Colonic mucosa (tissue), 4 donors: ENCODE data around the gene ELP4. TPM values are rescaled to one million over a fixed set of nuclear protein-coding genes. Genes with fewer than 3 reads are reported as not detected.

Source experiments
- DNase-seq: peaks from one replicate; pipeline ENCODE4 v3.0.0-alpha.2; 2020
- H3K27ac ChIP-seq: fragments of 200-600 bp; one replicate; pipeline ENCODE4 v1.8.0; 2021
- H3K27me3 ChIP-seq: fragments of 200-600 bp; one replicate; pipeline ENCODE4 v1.8.0; 2021
- H3K36me3 ChIP-seq: fragments of 200-600 bp; one replicate; pipeline ENCODE4 v1.8.0; 2021
- H3K4me1 ChIP-seq: fragments of 200-600 bp; one replicate; pipeline ENCODE4 v1.8.0; 2021; ENCODE audit warnings: mild to moderate bottlenecking
- H3K4me3 ChIP-seq: fragments of 200-600 bp; one replicate; pipeline ENCODE4 v1.8.0; 2021
- H3K9ac ChIP-seq, 2 donors: one replicate each; pipeline ENCODE4 v1.7.0; 2013; ENCODE audit warnings: control low read depth in 2 of 2, low read depth in 2 of 2, low read length in 2 of 2
- H3K9me3 ChIP-seq: fragments of 200-600 bp; one replicate; pipeline ENCODE4 v1.8.0; 2021
- CTCF ChIP-seq: fragments of 200-600 bp; IDR thresholded peaks from one replicate; pipeline ENCODE4 v1.8.0; 2022; ENCODE audit warnings: antibody characterized with exemption, mild to moderate bottlenecking
- intact Hi-C: fragments of 100-400 bp; cut with DNase I; formaldehyde crosslinking; loops from one replicate; pipeline ENCODE4 v1.14.1; 2022
- total RNA-seq, 2 donors: library from RNA; stranded (reverse); fragmentation: NEBNext Ultra II Directional in 1 of 2; extraction: Animal tissue kit (Norgen Biotek cat#: 25700) in 1 of 2; gene quantifications; one replicate each; pipeline ENCODE4 v1.2.1, GENCODE V29; 2021
- donor health status: healthy.
- donor health status: DM: no; HTN: no; CAD: no.
- donor health status: DM: no; HTN: no; CAD: no.

Gene ELP4
- total RNA-seq, 2 donors from 2014 or later: 17.0 to 22.8 TPM

- Histone ChIP-seq H3K27me3 (peaks cover 96% of the 10 kb centered on the region), H3K27ac (no peak overlapping the region), H3K9ac (no peak overlapping the region), H3K36me3 (no peaks in the 10 kb centered on the region), H3K4me1 (peaks cover 29% of the 10 kb centered on the region), H3K4me3 (no peak overlapping the region), H3K9me3 (no peaks in the 10 kb centered on the region)
- DNase-seq: no peak
- intact Hi-C loops: no loop called here
- no peak for TF ChIP-seq CTCF
These were observed 297.6 kb downstream of the ELP4 start for GRCh38 chr11:31806928-31807798.

- no peak for DNase-seq
- Histone ChIP-seq H3K36me3 (no peaks in the 10 kb centered on the region), H3K4me1 (peaks cover 36% of the 10 kb centered on the region), H3K4me3 (no peak overlapping the region), H3K27ac (no peak overlapping the region), H3K9me3 (no peaks in the 10 kb centered on the region), H3K27me3 (peaks cover 97% of the 10 kb centered on the region), H3K9ac (no peak overlapping the region)
- intact Hi-C loops: no loop called here
- TF ChIP-seq CTCF: no peak
These were observed 298.5 kb downstream of the ELP4 start for GRCh38 chr11:31807799-31808667.

GRCh38 chr11:31808721-31809540 is 299.4 kb downstream of the ELP4 start:
- peaks cover 97% of the 10 kb centered on the region for H3K27me3 ChIP-seq
- H3K9me3 ChIP-seq: no peaks in the 10 kb centered on the region
- no peak overlapping the region for H3K9ac ChIP-seq
- no peak for DNase-seq
- H3K4me1 ChIP-seq: peaks cover 36% of the 10 kb centered on the region
- no peaks in the 10 kb centered on the region for H3K36me3 ChIP-seq
- no peak overlapping the region for H3K27ac ChIP-seq
- no peak overlapping the region for H3K4me3 ChIP-seq
- intact Hi-C loops: no loop called here
- TF ChIP-seq CTCF: no peak

GRCh38 chr11:31809541-31809856 is 299.9 kb downstream of the ELP4 start:
- Histone ChIP-seq H3K9ac (no peak overlapping the region), H3K27ac (no peak overlapping the region), H3K9me3 (no peaks in the 10 kb centered on the region), H3K27me3 (peaks cover 97% of the 10 kb centered on the region), H3K4me1 (peaks cover 36% of the 10 kb centered on the region), H3K36me3 (no peaks in the 10 kb centered on the region), H3K4me3 (no peak overlapping the region)
- intact Hi-C loops: no loop called here
- TF ChIP-seq CTCF: no peak
- no peak for DNase-seq
